HEK293T (cell line): ENCODE results near the gene GID8.

Experiments used
- ARNT ChIP-seq: fragments of 450-650 bp; IDR thresholded peaks from 2 replicates; pipeline ENCODE4 v1.6.1; 2017; ENCODE audit warnings: mild to moderate bottlenecking
- BHLHE40 ChIP-seq: fragments of 450-650 bp; IDR thresholded peaks from 2 replicates; pipeline ENCODE4 v1.6.1; 2016; ENCODE audit warnings: mild to moderate bottlenecking, moderate library complexity, borderline replicate concordance
- ELF4 ChIP-seq: fragments of 450-650 bp; IDR thresholded peaks from 2 replicates; pipeline ENCODE4 v1.6.1; 2017; ENCODE audit warnings: antibody characterized with exemption
- FOXA1 ChIP-seq: fragments of 450-650 bp; IDR thresholded peaks from 2 replicates; pipeline ENCODE4 v1.6.1; 2016; ENCODE audit warnings: mild to moderate bottlenecking
- FOXK2 ChIP-seq: fragments of 450-650 bp; IDR thresholded peaks from 2 replicates; pipeline ENCODE4 v1.6.1; 2016; ENCODE audit warnings: mild to moderate bottlenecking
- FOXM1 ChIP-seq: fragments of 450-650 bp; IDR thresholded peaks from 2 replicates; pipeline ENCODE4 v1.6.1; 2017; ENCODE audit warnings: mild to moderate bottlenecking, borderline replicate concordance
- LEF1 ChIP-seq: fragments of 450-650 bp; IDR thresholded peaks from 2 replicates; pipeline ENCODE4 v1.6.1; 2017; ENCODE audit warnings: mild to moderate bottlenecking, borderline replicate concordance
- SP1 ChIP-seq: fragments of 450-650 bp; IDR thresholded peaks from 2 replicates; pipeline ENCODE4 v1.6.1; 2017
- SUZ12 ChIP-seq: fragments of 450-650 bp; IDR thresholded peaks from 2 replicates; pipeline ENCODE4 v1.6.1; 2016; ENCODE audit warnings: mild to moderate bottlenecking
- TARDBP ChIP-seq: fragments of 450-650 bp; IDR thresholded peaks from 2 replicates; pipeline ENCODE4 v1.6.1; 2016
- TF ChIP-seq, protein P1 (sequence below): fragments of 450-650 bp; IDR thresholded peaks from 2 replicates; pipeline ENCODE4 v1.6.1; 2016

DNA sequence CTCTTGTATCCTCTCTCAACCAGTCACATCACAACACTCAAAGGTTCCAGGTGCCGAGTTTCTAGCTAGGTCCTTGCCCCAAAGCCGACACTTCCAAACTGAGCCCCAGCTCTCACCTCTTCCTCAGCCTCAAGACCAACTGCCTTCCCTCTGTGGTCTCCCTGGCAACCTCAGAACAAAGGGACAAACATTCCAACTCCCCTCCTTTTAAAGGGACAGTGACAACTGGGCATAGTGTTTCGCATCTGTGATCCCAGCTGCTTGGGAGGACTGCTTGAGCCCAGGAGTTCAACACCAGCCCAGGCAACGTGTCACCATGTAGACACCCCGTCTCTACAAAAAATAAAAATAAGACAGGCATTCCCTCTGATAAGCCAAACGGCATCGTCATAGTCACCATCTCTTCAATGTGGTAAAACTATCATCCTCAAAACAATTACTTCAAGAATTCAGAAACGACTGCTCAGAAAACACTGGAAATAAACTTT, 22.9 kb upstream of the GID8 start:
- no peak for TF ChIP-seq TARDBP
- no peak for TF ChIP-seq FOXM1
- TF ChIP-seq ELF4: no peak
- TF ChIP-seq SUZ12: no peak
- TF ChIP-seq SP1: no peak
- TF ChIP-seq, protein P1, sequence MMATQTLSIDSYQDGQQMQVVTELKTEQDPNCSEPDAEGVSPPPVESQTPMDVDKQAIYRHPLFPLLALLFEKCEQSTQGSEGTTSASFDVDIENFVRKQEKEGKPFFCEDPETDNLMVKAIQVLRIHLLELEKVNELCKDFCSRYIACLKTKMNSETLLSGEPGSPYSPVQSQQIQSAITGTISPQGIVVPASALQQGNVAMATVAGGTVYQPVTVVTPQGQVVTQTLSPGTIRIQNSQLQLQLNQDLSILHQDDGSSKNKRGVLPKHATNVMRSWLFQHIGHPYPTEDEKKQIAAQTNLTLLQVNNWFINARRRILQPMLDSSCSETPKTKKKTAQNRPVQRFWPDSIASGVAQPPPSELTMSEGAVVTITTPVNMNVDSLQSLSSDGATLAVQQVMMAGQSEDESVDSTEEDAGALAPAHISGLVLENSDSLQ: no peak
- no peak for TF ChIP-seq FOXA1
- TF ChIP-seq LEF1: no peak
- no peak for TF ChIP-seq BHLHE40
- no peak for TF ChIP-seq ARNT
- no peak for TF ChIP-seq FOXK2
